Motor neuron (in vitro differentiated cells): ENCODE data around the gene CXXC4. TPM values are rescaled to one million over a fixed set of nuclear protein-coding genes. Genes with fewer than 3 reads are reported as not detected.
A peak's percentile ranks its signal among the peaks of the same experiment; 100 is the strongest.

Experiments used
- ATAC-seq, 8 experiments: fragments of 200-7000 bp; cut with Tn5 transposase; replicated peaks in 6 of 8; 2 replicates each; pipeline ENCODE4 v1.8.0; 2021; ENCODE audit warnings: mild to moderate bottlenecking in 8 of 8, moderate library complexity in 8 of 8
- H3K27ac ChIP-seq, 2 donors: fragments of 250-450 bp; sonication (Bioruptor Pico); 2 replicates each; pipeline ENCODE4 v1.9.0; 2021; ENCODE audit warnings: antibody characterized with exemption in 2 of 2, mild to moderate bottlenecking in 2 of 2, moderate library complexity in 1 of 2
- H3K4me1 ChIP-seq, 2 donors: fragments of 250-450 bp; sonication (Bioruptor Pico); replicated peaks in 1 of 2; 2 replicates each; pipeline ENCODE4 v1.6.1; 2021; ENCODE audit warnings: antibody characterized with exemption in 2 of 2, mild to moderate bottlenecking in 2 of 2, moderate library complexity in 1 of 2
- H3K4me3 ChIP-seq, 5 donors: fragments of 250-450 bp; sonication (Bioruptor Pico); 2 replicates each; pipeline ENCODE4 v1.9.0; 2021; ENCODE audit warnings: antibody characterized with exemption in 5 of 5, mild to moderate bottlenecking in 5 of 5, moderate library complexity in 4 of 5
- WGBS, 10 experiments: fragments of 450-650 bp; shearing (Covaris generic); methylation state at CpG; one replicate each; pipeline ENCODE4 v1.0.0; 2022; 5-methylcytosine and 5-hydroxymethylcytosine counted together
- in situ Hi-C, 9 experiments: fragments of 400-800 bp; cut with MboI; loops; one replicate each; pipeline ENCODE4 v1.15.0; 2021; ENCODE audit warnings: low sequenced_read_pairs in 9 of 9, low pct_unique_long_range_greater_than_20kb in 2 of 9; ENCODE audit not compliant: unreplicated experiment in 9 of 9
- total RNA-seq, 8 experiments: library from RNA; unstranded; fragments of 300-600 nt; gene quantifications; 2 replicates each; pipeline versions ENCODE4 v1.2.3 to v1.2.4, GENCODE V29; 2022

The CXXC4 gene
- total RNA-seq, 8 experiments from 2014 or later: 0.09 to 42.1 (median 33.3) TPM

DNA sequence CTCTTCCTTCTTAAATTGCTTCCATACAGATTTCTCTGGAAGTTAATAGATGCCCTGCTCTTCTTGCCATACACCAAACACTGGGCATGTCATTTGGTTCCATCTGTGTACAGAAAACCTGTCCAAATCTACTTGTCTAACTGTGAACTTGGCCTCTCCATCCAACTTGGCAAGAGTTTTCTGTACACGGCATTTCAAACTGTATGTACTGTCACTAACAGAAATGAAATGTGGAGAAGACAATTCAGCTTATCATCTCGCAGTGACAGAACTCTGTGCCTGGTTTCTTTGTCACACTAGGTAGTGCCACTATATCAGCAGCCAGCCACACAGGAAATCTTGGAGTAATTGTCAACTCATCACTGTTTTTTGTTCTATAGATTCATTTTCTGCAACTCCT lies 58.2 kb downstream of the CXXC4 start:
- in situ Hi-C loops: no loop called here
- no peak overlapping the region for H3K4me3 ChIP-seq
- ATAC-seq: no peak
- no peak overlapping the region for H3K27ac ChIP-seq
- peaks cover 0 to 4% of the 10 kb centered on the region in 2 donors for H3K4me1 ChIP-seq
- 0 to 100% (median 90%) methylated on average over 1 to 2 of the region's 2 CpGs; no CpG with 5 or more reads in 2 of the 10 experiments for WGBS, 10 experiments

DNA sequence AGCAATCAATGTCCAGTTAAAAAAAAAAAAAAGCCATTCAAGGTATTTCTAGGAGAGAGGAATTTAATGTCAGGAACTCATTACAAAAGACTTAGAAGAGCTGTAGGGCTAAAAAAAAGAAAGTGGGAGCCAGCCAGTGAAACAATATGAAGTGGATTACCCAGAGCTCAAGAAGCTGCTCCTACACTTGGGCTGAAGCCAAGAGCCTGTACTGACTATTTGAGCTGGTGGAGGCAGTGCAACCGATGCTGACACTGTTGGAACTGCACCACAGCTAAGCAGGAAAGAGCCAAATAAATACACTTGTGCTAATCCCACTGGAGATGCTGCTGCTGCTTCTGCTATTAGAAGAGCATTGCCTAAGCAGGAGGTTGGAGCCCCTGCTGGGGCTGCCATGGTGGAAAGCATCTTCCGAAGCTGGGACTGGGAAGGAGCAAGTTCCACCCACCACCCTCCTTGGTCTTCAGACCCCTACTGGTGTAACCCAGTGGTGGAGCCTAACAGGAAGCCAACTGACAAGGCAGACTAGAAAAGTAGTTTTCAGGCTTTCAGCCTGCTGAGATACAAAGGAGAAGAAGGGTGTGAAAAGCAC lies 65.4 kb downstream of the CXXC4 start:
- Histone ChIP-seq H3K27ac (no peak overlapping the region), H3K4me3 (no peak overlapping the region), H3K4me1 (peaks cover 10 to 18% of the 10 kb centered on the region in 2 donors)
- 0 to 100% (median 0%) methylated on average over 1 to 2 of the region's 2 CpGs; no CpG with 5 or more reads in 5 of the 10 experiments for WGBS, 10 experiments
- in situ Hi-C loops: no loop called here
- ATAC-seq: peak in 1 of 8 experiments; percentile 54

DNA sequence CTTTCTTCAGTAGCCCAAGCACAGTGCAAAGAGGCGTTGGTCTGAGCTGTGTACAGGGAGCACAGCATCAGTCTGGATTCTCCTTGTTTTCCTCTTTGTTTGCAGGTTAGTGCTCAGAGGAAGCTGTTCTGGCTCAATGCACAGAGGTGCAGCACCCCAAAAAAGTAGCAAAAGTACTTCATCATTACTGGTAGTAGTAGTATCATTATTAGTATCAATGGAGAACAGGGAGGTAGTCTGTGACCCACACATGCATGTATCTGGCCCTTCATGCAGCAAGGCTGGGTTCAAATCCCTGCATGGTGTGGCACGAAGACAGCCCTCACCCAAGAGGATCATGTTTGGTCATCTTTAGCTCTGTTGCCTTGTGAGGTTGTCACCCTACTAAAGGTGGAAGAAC lies 68.7 kb downstream of the CXXC4 start:
- H3K27ac ChIP-seq: no peak overlapping the region
- H3K4me3 ChIP-seq: no peak overlapping the region
- peaks cover 20 to 40% of the 10 kb centered on the region in 2 donors for H3K4me1 ChIP-seq
- WGBS, 10 experiments: 0 to 33% (median 27%) methylated on average over 1 to 2 of the region's 2 CpGs; no CpG with 5 or more reads in 5 of the 10 experiments
- in situ Hi-C loops: no loop called here
- peak in 1 of 8 experiments; percentile 16 for ATAC-seq

DNA sequence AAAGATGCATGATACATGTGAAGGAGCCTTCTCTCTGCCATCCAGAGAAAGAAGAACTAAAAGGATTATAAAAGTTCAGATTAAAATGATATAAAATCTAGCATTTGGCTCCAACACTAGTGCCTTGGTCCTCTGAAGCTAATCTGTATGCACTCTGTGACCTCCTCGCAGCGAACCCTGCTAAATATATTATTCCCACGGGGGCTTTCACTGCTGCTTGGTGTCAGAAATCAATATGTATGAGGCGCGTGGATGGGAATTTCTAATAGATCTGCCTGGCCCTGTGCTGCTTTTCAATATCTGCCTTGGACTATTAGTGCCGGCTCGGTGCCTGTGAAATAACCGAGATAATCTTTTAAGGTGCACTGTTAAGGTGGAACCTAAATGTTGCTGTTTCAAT lies 69.7 kb downstream of the CXXC4 start:
- in situ Hi-C loops: no loop called here
- Histone ChIP-seq H3K27ac (peak overlapping the region; percentile 60 to 70), H3K4me1 (peaks cover 27 to 47% of the 10 kb centered on the region in 2 donors), H3K4me3 (peak overlapping the region; percentile 9 to 31 (median 20))
- WGBS, 10 experiments: 0 to 4% (median 0%) methylated on average over 1 to 8 of the region's 8 CpGs
- peak in 5 of 8 experiments; percentile 77 to 89 (median 86) for ATAC-seq

DNA sequence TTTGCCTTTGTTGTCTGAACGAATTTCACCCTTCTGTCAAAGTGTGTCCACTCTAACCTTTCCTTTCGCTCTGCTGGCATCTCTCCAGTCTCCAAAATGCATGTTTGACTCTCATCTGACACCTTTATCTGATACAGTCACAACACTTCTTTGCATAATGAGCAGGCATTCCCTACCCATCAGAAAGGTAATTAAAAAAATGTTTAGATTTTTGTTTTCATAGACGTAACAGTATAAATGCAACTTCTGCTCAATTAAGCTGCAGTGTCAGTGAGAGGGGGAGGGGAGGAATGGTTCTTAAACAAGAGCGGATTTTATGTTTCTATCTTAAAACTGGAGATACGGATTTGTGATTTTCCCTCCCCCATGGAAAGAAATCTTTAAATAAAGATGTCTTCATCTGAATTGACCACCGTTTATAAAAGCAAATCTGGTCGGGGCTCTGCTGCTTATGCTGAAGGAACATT lies 70.2 kb downstream of the CXXC4 start:
- in situ Hi-C loops: no loop called here
- ATAC-seq: peak in 4 of 8 experiments; percentile 1 to 15 (median 1)
- Histone ChIP-seq H3K4me1 (peaks cover 31 to 52% of the 10 kb centered on the region in 2 donors), H3K4me3 (peak overlapping the region; percentile 9 to 31 (median 20)), H3K27ac (peak overlapping the region; percentile 60 to 70)
- 0 to 15% (median 2%) methylated on average over 3 to 7 of the region's 7 CpGs for WGBS, 10 experiments

DNA sequence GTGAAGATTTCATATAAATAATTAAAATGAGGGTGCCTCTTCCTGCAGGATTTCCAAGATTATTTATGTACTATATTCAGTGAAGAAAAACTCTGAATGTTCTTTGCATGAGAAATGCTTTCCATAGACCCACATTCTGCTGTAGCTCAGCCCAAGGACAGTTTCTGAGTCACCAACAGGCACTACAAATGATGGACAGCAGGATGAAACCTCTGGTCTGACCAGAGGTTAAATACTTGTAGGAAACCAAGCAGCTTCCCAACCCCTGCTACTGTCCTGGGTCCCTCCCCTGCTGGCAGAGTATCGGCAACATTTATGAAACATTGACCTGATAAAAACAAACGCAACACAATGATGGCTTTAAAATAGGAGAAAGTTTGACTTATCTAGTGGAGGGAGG lies 73.1 kb downstream of the CXXC4 start:
- ATAC-seq: peak in 3 of 8 experiments; percentile 18 to 37 (median 20)
- WGBS, 10 experiments: 60 to 92% (median 80%) methylated on average over 1 to 2 of the region's 2 CpGs; no CpG with 5 or more reads in 7 of the 10 experiments
- in situ Hi-C loops: no loop called here
- H3K4me3 ChIP-seq: no peak overlapping the region
- peak overlapping the region in 1 of 2 donors; percentile 59 for H3K27ac ChIP-seq
- H3K4me1 ChIP-seq: peaks cover 31 to 64% of the 10 kb centered on the region in 2 donors

DNA sequence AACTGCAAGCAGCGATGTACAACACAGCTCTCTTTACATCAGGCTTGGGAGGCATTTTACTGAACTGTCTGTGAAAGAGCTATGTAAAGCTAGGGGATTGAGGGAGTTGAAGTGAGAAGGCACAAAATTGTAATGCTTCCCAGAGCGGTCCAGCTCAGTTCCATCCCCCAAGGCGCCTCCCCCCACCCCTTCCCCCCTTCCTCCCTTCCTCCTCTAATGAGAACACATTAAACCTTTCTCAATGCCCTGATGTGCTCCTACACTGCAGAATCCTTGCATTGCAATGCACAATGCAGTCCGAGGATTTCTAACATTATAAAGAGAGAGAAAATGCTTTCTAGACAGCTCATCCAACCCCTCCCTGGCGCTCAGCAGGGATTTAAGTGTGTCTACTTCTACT lies 73.9 kb downstream of the CXXC4 start:
- H3K4me1 ChIP-seq: peaks cover 26 to 58% of the 10 kb centered on the region in 2 donors
- in situ Hi-C loops: no loop called here
- ATAC-seq: peak in 5 of 8 experiments; percentile 63 to 73 (median 63)
- H3K4me3 ChIP-seq: peak overlapping the region; percentile 12 to 24 (median 18)
- H3K27ac ChIP-seq: peak overlapping the region; percentile 59 to 77
- WGBS, 10 experiments: 0 to 26% (median 20%) methylated on average over 1 to 3 of the region's 5 CpGs; no CpG with 5 or more reads in 3 of the 10 experiments
